ENCODE data around the gene CYP4V2. TPM values are rescaled to one million over a fixed set of nuclear protein-coding genes. Genes with fewer than 3 reads are reported as not detected.

CYP4V2 gene
- polyA plus RNA-seq, 3 donors from 2014 or later = 26.0 to 43.5 (median 37.6) TPM

- Mint-ChIP-seq H3K4me3 (no peak overlapping the region), H3K4me1 (no peaks in the 10 kb centered on the region), H3K9me3 (peaks cover 0 to 5% (median 0%) of the 10 kb centered on the region in 6 donors), H3K27ac (no peak overlapping the region), H3K27me3 (ENCODE audit: low read depth in 3 of 3) (peaks cover 0 to 1% (median 0%) of the 10 kb centered on the region in 3 donors), H3K36me3 (peaks cover 19 to 30% (median 23%) of the 10 kb centered on the region in 3 donors)
- no peak for DNase-seq
Measured at GRCh38 chr4:186249785-186250754, 58.7 kb downstream of the CYP4V2 start.

- no peak overlapping the region for H3K27ac Mint-ChIP-seq
Measured at GRCh38 chr4:186250760-186251159, 59.4 kb downstream of the CYP4V2 start.

GRCh38 chr4:186255122-186255521 is 63.8 kb downstream of the CYP4V2 start:
- H3K27me3 Mint-ChIP-seq (ENCODE audit: low read depth in 3 of 3) = no peaks in the 10 kb centered on the region
- no peak overlapping the region for H3K4me3 Mint-ChIP-seq
- no peak for DNase-seq
- H3K4me1 Mint-ChIP-seq = no peaks in the 10 kb centered on the region
- peaks cover 24 to 35% (median 33%) of the 10 kb centered on the region in 3 donors for H3K36me3 Mint-ChIP-seq
- H3K27ac Mint-ChIP-seq = no peak overlapping the region
- no peaks in the 10 kb centered on the region for H3K9me3 Mint-ChIP-seq

More at GRCh38 chr4:186250760-186251159, 59.4 kb downstream of the CYP4V2 start:
- Mint-ChIP-seq H3K27me3 (ENCODE audit: low read depth in 3 of 3) (no peaks in the 10 kb centered on the region), H3K4me3 (no peak overlapping the region), H3K9me3 (peaks cover 0 to 5% (median 0%) of the 10 kb centered on the region in 6 donors), H3K4me1 (no peaks in the 10 kb centered on the region), H3K36me3 (peaks cover 19 to 28% (median 23%) of the 10 kb centered on the region in 3 donors)
- no peak for DNase-seq

- H3K4me3 Mint-ChIP-seq = no peak overlapping the region
- no peaks in the 10 kb centered on the region for H3K4me1 Mint-ChIP-seq
- peaks cover 0 to 6% (median 0%) of the 10 kb centered on the region in 3 donors for H3K27me3 Mint-ChIP-seq (ENCODE audit: low read depth in 3 of 3)
- DNase-seq = no peak
- H3K36me3 Mint-ChIP-seq = peaks cover 11 to 19% (median 16%) of the 10 kb centered on the region in 3 donors
- no peaks in the 10 kb centered on the region for H3K9me3 Mint-ChIP-seq
- no peak overlapping the region for H3K27ac Mint-ChIP-seq
Measured at GRCh38 chr4:186258216-186258811, 66.9 kb downstream of the CYP4V2 start.

- Mint-ChIP-seq H3K36me3 (peaks cover 5 to 12% (median 9%) of the 10 kb centered on the region in 3 donors), H3K4me3 (no peak overlapping the region), H3K27ac (peak overlapping the region in 1 of 6 donors; percentile 69), H3K27me3 (ENCODE audit: low read depth in 3 of 3) (peaks cover 0 to 6% (median 1%) of the 10 kb centered on the region in 3 donors), H3K4me1 (no peaks in the 10 kb centered on the region), H3K9me3 (peaks cover 0 to 2% (median 0%) of the 10 kb centered on the region in 6 donors)
- no peak for DNase-seq
Measured at GRCh38 chr4:186260117-186260503, 68.7 kb downstream of the CYP4V2 start.

Other genes starting within 250 kb of the CYP4V2 start
- 10 to 100 TPM in 1 of 3 donors, 1 to 10 TPM in 2; 2.5 to 13.3 (median 5.8) TPM for gene TLR3, start 122.4 kb upstream of the CYP4V2 start, polyA plus RNA-seq
- not detected for gene FAM149A, start 86.9 kb upstream of the CYP4V2 start, polyA plus RNA-seq
- not detected for gene KLKB1, start 35.9 kb downstream of the CYP4V2 start, polyA plus RNA-seq
- gene F11, start 74.6 kb downstream of the CYP4V2 start, polyA plus RNA-seq = not detected